Measurements from ENCODE around the gene ABCA13.

ABCA13 gene

DNA sequence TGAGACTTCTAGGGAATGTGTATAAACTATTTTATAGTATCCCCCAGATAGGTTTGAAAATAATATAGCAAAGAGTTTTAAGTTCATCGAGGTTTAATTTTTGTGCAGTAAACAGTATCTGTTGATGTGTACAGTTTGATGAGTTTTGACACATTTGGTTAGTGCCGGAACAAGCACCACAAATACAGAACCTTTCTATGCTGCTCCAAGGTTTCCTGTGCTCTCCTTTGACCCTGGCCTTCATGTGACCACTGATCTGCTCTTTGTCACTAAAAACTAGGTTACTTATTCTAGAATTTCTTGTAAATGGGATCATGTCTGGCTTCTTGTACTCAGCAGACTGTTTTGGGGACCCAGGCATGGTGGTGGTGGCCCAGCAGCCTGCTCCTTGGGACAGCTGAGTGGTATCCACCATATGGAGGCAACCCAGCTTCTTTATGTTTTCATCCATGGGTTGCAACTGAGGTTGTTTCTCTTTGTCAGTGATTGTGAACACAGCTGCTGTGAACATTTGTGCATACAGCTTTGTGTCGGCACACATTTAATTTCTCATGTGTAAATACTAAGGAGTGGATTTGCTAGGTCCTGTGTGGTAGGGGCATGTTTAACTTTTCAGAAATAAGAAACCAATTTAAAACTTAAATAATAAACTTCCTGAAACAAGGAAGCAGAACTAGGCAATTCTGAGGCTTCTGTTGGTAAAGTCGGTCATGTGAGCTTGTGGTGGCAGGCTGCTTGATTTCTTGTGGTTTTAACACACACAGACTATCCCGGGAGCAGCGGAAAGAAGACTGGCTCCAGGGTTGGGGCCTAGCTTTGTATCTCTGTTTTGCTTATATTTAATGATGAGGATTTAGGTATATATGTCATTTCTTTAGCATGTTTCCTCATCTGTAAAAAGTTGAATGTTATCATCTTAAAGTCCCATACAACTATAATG, 219.4 kb downstream of the ABCA13 start:
- in situ Hi-C loops (cut with HindIII; ENCODE audit: low pct_ligation_motif_present, low pct_unique_long_range_greater_than_20kb, low sequenced_read_pairs) = no loop called here

DNA sequence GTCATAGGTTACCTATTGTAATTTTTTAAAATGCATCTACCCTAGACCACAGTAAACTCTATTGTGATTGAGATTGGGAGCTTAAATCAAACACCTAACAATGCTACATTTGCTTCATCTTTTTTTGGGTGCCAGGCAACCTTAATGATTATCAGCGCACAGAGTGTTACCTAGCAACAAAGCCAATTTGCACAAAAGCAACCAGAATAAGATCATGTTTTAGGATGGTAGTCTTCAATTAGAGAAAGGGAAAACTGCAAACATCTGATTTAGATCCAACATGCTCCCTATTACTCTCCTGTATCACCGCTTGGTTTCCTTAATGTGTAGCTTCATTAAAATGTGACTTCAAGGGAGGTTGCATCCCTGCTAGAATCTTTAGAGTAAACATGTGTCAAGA, 226.9 kb downstream of the ABCA13 start:
- DNase-seq = no peak
- in situ Hi-C loops (cut with HindIII; ENCODE audit: low pct_ligation_motif_present, low pct_unique_long_range_greater_than_20kb, low sequenced_read_pairs) = no loop called here

More for the DNA sequence above, 219.4 kb downstream of the ABCA13 start:
- DNase-seq = no peak

DNA sequence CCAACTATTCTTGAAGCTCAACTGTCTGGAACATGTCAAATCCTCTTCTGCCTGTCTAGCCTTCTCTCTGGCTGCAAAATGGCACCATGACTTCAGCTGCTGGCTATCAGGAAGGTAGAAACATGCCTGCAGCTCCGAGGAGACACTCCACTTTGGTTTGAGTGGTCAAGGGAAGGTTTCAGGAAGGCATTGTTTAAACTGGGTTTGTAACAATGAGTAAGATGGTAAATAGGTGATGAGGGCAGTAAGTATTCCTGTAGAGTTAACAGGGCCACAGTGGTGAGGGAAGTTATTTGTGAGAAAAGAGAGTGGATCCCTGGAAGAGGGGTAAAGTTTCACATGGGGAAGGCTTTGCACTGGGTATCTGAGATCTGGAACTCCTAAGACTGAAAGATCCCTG, 231.5 kb downstream of the ABCA13 start:
- in situ Hi-C loops (cut with HindIII; ENCODE audit: low pct_ligation_motif_present, low pct_unique_long_range_greater_than_20kb, low sequenced_read_pairs) = no loop called here
- DNase-seq = no peak

DNA sequence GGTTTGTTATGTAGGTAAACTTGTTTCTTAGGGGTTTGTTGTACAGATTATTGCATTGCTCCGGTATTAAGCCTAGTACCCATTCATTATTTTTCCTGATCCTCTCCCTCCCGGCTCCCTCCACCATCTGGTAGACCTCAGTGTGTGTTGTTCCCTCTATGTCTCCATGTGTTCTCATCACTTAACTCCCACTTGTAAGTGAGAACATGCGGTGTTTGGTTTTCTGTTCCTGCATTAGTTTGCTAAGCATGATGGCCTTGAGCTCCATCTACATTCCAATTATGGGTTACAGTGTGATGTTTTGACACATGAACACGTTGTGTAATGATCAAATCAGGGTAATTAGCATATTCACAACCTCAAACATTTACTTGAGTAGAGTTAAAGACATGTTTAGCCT, 237.5 kb downstream of the ABCA13 start:
- in situ Hi-C loops (cut with HindIII; ENCODE audit: low pct_ligation_motif_present, low pct_unique_long_range_greater_than_20kb, low sequenced_read_pairs) = no loop called here
- no peak for DNase-seq

DNA sequence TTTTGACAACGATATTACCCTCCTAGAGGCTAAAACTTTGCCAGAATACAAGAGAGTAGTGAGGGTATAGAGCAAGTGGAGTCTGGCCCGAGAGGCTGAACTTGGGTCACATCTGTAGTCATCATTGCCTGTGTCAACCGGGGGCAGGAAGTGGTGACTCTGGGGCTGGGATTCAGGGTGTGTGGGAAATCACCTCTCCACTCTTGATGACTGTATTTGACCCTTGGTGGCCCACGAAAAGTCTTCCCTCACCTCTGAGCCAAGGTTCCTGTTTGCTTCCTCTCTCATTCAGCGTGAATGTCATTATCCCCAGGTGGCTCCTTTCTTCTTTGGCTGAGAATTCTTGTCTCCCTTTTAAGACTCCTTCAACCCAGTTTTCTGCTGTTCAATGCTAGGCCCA, 240.4 kb downstream of the ABCA13 start:
- in situ Hi-C loops (cut with HindIII; ENCODE audit: low pct_ligation_motif_present, low pct_unique_long_range_greater_than_20kb, low sequenced_read_pairs) = no loop called here
- DNase-seq = no peak

DNA sequence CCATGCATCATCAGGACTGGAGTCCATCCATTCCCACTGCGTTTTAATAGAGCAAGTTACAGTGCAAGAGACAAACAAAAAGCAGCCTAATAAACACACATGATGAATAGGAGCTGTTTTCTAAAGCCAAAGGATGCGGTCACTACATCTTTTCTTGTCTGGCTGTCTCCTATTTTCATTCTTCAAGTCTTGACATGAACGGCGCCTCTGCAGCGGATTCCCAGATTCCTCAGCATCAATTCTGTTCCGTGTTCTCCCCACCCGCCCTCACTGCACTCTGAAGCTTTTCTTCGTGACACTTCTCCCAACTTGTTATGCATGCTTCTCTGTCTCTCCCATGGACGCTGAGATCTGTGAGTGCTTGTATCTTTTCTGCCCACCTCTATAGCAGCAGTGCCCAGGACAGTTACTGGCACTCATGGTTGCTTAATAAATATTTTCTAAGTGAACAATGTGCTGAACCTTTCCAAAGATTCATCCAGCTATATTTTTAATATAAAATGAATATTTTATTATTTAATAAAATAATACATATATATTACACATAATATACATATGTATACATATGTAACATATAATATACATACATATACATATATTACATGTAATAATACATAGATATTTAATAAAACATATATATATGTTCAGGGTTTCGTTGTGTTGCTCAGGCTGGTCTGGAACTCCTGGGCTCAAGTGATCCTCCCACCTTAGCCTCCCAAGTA, 242.9 kb downstream of the ABCA13 start:
- in situ Hi-C loops (cut with HindIII; ENCODE audit: low pct_ligation_motif_present, low pct_unique_long_range_greater_than_20kb, low sequenced_read_pairs) = no loop called here
- no peak for DNase-seq

DNA sequence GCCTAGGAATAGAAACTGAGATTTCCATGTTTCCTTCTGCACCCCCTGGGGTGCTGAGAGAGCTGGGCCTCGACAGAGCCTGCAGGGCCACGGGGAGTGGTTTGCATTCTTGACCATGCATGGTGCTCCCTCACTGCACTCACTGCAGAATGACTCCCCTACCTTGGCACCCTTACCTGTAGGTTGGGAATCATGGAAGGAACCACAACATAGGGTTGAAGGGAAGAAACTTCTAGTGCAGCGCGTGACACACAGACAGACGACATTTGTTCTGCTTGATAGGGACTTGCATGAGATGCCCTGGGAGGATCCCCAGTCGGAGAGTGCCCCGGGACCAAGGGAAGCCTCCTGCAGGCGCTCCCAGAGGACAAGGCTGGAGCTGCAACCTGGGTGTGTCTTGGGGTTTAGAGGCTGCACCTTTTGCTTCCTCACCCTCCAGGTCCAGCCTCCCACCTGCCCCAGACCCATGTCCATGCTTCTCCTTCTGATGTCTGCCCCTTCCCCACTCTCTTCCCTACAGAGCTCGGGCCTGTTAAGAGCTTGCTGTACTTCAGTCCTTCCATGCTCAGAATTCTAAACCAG, 245.2 kb downstream of the ABCA13 start:
- no peak for DNase-seq
- in situ Hi-C loops (cut with HindIII; ENCODE audit: low pct_ligation_motif_present, low pct_unique_long_range_greater_than_20kb, low sequenced_read_pairs) = no loop called here

DNA sequence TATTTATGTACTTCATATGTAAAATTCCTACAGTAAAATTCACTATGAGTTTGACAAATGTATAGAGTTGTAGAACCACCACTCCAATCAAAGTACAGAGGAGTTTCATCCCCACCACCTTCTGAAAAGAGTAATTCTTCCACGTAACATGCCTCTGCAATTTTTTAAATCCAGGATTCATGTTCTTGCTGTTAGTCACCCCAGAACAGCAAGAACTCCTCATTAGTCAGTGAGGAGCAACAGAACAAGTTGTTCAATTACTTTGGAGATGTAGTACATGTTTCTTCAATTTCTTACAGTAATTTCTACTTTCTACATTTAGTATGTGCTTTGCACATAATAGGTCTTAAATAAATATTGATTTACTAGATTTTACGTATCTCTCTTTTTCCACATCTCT, 248.1 kb downstream of the ABCA13 start:
- no peak for DNase-seq
- in situ Hi-C loops (cut with HindIII; ENCODE audit: low pct_ligation_motif_present, low pct_unique_long_range_greater_than_20kb, low sequenced_read_pairs) = no loop called here

DNA sequence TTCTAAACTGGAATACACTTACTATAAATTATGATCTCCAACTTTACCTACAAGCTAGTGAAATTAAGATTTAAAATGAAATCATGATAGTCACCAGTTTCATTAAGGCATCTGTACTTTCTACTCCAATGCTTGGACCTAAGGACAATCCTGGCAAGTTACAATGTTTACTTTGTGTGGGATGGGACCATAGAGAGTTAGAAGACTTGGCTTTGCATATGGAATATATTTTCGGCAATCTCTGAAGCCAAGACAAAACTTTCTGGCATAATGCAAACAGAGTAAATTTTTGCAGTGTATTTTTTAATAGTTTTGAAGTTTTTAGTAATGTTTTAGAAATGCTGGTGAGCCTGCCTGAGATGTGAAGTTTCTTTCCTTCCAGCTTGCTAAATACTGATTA, 248.9 kb downstream of the ABCA13 start:
- in situ Hi-C loops (cut with HindIII; ENCODE audit: low pct_ligation_motif_present, low pct_unique_long_range_greater_than_20kb, low sequenced_read_pairs) = no loop called here
- no peak for DNase-seq

DNA sequence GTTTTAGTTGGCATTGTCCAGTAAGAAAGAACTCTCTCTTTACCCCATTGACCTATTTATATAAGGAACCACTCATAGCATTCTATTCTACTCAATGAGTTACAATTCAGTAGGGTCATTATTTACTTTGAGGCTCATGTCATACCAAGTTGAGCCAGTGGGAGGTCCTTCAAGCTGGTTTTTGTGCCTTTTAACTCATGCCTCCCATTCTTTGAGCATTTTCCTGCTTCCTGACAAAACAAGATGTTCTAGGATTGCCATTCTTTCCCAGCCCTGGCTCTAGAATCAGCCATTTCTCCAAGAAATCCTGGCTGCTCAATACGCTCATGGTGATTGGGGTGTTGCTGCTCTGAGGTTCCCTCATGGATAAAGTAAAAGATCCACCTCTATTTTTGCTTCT, 250.1 kb downstream of the ABCA13 start:
- DNase-seq = no peak
- in situ Hi-C loops (cut with HindIII; ENCODE audit: low pct_ligation_motif_present, low pct_unique_long_range_greater_than_20kb, low sequenced_read_pairs) = no loop called here

DNA sequence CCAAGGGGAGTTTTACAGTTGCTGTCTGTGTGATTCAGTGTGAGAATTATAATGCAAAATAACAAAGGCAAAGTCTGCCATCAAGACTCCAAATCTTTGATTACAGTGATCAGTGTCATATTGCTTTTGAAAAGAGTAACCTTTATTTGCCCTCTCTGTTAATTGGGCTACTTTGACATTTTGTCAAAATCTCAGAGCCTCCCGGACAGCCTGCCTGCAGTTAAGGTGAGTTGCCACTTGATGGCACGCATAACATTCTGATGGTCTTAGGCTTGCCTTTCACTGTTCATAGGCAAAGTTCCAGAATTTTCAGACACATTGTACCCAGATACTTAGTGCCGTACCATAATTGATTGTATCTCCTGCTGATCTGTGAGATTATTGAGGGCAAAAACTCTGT, 253.5 kb downstream of the ABCA13 start:
- DNase-seq = peak; percentile 78
- in situ Hi-C loops (cut with HindIII; ENCODE audit: low pct_ligation_motif_present, low pct_unique_long_range_greater_than_20kb, low sequenced_read_pairs) = no loop called here

DNA sequence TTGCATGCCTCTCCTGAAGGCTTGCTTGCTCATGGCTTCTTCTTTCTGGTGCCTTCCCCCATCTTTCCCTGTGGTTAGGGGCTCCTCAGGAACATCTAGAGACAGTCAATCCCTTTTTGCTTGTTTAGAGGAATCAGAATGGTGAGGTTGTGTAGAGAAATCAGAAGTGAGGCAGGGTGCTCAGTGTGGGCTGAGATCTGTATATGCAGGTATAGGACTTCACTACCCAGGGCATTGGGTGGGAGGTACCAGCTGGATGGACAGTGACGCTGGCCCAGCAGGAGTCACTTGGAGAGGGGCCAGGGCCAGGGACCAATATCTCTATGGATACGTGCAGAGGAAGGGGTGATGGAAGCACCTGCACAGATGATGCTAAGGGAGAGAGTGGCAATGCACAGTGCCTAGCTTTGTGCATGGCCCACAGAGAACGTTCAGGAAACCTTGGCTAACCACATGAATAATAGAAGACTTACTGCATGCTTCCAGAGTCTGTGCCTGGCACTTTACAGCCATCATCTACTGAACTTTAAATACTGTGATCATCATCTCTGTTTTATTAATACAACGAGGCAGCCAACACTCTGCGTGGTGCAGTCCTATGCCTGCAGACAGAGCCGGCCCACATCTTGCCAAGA, 255.2 kb downstream of the ABCA13 start:
- in situ Hi-C loops (cut with HindIII; ENCODE audit: low pct_ligation_motif_present, low pct_unique_long_range_greater_than_20kb, low sequenced_read_pairs) = no loop called here
- no peak for DNase-seq

DNA sequence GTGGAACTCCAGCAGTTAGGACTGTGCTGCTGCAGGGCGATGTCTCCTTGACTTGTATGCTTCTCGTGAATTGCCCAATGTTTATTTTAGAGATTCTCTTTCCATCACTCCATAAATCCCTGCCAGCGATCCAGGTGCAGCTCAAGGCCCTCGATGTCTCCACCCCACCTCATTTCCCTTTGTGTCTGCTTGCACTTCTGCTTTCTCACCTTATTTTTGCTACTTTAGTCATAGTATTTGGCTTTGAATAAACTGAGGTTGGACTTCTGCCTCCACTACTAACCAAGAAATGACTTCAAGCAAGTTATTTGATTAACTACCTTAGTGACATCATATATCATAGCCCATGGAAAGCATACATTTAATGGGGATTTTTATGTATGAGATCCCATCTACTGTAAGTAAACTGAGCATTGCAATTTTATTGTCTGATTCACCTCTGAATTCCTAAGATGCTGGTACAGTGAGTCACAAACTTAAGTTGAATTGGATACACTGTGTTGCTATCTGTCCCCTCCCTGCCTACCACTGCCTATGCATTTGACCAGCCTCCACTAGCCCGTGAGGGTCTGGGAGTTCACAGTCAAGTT, 255.8 kb downstream of the ABCA13 start:
- in situ Hi-C loops (cut with HindIII; ENCODE audit: low pct_ligation_motif_present, low pct_unique_long_range_greater_than_20kb, low sequenced_read_pairs) = no loop called here
- peak; percentile 92 for DNase-seq

DNA sequence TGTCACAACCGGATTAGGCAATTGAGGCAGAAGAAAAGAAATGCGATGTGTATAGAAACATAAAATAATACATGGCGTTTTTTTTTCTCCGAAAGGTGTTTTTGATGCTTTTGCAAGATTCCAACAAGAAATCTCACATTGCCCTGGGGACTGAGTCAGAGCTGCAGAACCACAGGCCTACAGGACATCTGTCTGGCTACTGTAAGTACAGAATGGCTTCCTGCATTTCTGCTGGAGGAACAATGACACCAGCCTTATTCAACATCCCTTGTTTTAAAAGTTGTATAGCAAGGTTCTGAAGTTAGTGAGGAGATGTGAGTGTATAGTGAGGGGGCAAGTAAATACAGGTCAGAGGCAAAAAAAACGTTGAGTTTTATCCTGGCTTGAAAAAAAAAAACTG, 256.4 kb downstream of the ABCA13 start:
- peak; percentile 27 for DNase-seq
- in situ Hi-C loops (cut with HindIII; ENCODE audit: low pct_ligation_motif_present, low pct_unique_long_range_greater_than_20kb, low sequenced_read_pairs) = no loop called here

DNA sequence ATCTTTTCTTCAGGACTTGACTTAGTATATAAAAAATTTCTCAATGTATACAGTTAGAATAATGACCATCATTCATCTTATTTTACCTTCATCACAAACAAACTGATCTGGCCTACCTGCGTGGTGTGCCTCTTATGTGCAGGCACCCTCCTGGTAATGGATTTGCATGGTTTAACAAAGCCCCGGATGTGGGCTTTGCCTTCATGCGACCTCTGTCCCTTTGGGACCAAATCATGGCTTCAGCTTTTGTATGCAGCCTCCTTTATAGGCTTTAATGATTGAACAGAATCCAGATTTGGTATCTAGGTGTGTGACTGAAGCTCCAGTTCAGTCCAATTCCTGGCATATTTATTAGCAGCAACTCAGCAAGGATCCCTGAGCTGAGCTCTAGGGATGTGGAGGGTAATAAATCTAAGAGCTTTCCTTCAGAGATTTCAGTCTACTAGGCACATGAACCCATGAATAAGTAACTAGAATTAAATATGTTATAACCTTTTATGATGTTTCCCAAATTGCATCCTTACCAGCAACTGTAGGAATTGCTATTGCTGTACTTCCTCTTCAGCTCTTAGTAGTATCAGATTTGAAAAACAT, 256.9 kb downstream of the ABCA13 start:
- DNase-seq = no peak
- in situ Hi-C loops (cut with HindIII; ENCODE audit: low pct_ligation_motif_present, low pct_unique_long_range_greater_than_20kb, low sequenced_read_pairs) = no loop called here

DNA sequence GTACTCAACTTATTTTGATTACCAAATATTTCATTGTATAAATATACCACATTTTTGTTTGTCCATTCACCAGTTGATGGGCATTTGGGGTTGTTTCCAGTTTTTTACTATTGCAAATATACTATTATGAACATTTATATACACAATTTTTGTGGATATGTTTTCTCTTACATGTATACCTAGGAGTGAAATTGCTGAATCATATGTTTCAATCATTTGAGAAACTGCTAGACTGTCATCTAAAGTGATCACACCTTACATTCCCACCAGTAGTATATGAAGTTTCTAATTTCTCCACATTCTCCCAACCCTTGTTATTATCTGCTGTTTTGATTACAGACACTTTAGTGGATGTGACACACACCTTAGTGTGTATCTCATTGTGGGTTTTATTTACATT, 257.9 kb downstream of the ABCA13 start:
- no peak for DNase-seq
- in situ Hi-C loops (cut with HindIII; ENCODE audit: low pct_ligation_motif_present, low pct_unique_long_range_greater_than_20kb, low sequenced_read_pairs) = no loop called here

DNA sequence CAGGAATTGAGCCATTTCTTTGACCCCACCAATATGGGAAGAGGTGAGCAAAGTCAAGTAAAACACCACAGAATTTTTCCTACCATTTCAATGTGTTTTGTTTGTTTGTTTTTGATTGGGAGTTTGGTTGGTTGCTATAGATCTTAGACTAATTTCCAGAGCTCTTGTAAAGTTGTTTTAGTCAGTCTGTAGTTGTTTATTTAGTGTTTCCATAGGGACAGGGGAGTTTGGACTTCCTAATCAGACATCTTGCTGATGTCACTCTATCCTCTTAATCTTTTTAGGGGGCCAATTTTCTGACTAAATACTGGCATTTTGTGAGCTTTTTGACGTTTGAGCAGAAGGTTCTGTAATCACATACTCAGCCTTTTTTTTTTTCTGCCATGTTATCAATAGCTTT, 266.9 kb downstream of the ABCA13 start:
- DNase-seq = no peak

DNA sequence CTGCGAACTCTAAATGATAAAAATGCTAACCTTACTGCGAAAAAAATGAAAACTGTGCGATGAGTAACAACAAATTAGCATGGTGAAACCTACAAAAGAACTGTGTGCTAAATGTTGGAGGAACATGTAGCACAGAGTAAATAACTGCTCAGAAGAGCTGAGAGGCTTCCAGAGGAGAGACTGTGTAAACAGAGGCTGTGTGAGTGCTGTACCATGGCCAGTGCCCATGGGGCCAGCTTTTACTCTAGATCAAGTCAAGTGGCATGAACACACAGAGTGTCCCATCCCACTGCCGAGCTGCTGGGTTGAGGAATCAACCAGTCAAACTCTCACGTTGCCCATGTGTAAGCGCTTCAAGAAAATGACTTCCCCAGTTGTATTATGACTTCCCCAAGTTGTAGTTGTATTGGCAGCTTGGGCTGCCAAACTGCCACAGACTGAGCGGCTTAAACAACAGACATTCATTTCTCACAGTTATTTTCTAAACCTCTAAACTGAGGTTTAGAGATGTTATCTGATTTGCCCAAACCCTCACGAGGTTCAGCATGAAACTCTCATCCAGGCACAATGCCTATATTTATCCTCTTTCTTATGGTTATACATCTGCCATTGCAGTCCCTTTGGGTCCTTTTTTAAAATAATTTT, 270.7 kb downstream of the ABCA13 start:
- no peak for DNase-seq
- in situ Hi-C loops (cut with HindIII; ENCODE audit: low pct_ligation_motif_present, low pct_unique_long_range_greater_than_20kb, low sequenced_read_pairs) = no loop called here

More for the DNA sequence above, 266.9 kb downstream of the ABCA13 start:
- in situ Hi-C loops (cut with HindIII; ENCODE audit: low pct_ligation_motif_present, low pct_unique_long_range_greater_than_20kb, low sequenced_read_pairs) = no loop called here
